Measurements from ENCODE around the gene MEIOSIN.
A peak's percentile ranks its signal among the peaks of the same experiment; 100 is the strongest.

Gene MEIOSIN

DNA sequence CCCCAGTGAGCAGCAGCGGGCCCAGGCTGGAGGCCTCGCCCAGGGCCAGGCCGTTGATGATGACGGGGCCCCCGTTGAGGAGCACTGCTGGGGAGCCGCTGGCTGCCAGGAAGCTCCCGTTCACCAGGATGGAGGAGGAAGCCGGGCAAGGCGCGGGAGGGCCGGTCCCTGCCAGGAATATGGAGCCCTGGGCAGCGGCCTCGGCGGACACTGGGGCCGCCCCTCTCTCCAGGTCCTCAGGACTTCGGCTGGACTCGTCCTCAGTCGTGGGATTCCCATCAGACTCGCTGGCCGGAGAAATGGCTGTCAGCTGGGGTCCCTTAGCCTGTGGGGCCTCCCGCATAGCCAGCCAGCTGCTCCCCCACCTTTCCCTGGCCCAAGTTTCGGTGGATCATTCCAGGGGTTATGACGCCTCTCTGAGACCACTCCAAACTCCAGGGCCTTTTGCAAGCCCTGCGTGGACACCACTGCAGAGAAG, 33.7 kb downstream of the MEIOSIN start:
- Histone ChIP-seq H3K4me1 (ENCODE audit: insufficient read depth, insufficient read length) (peaks cover 16% of the 10 kb centered on the region), H3K4me3 (ENCODE audit: insufficient read length, low read depth) (peak overlapping the region; percentile 80), H3K9ac (ENCODE audit: insufficient read length, low read depth) (peak overlapping the region; percentile 79), H3K36me3 (ENCODE audit: insufficient read depth, insufficient read length, low read length) (peaks cover 17% of the 10 kb centered on the region), H3K9me3 (ENCODE audit: insufficient read depth, low read length) (no peaks in the 10 kb centered on the region), H3K27me3 (ENCODE audit: insufficient read depth, insufficient read length) (no peaks in the 10 kb centered on the region)
- no peak for TF ChIP-seq SUZ12 (IDR thresholded peaks at IDR 0.05; ENCODE audit: extremely low read depth, insufficient read depth, insufficient read length)
- no peak for TF ChIP-seq YY1 (IDR thresholded peaks at IDR 0.05; ENCODE audit: insufficient read depth, insufficient read length)
- no peak for TF ChIP-seq ZNF274 (IDR thresholded peaks at IDR 0.05; ENCODE audit: low read depth, low read length)
- no peak for DNase-seq (ENCODE audit: low read depth, low spot score)

DNA sequence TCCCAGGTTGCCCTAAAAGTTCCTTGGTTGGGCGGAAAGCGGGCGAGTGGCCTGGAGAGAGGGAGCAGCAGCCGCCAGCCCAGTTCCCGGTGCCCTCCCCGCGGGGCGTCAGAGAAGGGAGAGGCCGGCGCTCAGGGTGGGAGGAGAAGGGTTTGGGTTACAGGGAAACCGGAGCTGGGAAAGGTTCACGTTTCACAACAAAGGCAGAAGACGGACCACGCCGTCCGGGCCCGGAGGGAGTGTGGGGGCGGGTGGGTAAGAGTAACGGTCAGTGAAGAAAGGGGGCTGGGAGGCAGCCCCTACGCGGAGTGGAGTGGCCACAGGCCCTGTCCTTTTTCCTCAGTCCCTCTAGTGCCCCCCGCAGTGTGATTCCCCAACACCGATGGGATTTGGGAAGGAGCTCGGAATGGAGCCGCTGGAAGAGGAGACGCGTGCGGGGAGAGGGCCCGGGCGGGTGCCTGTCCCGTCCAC, 34.2 kb downstream of the MEIOSIN start:
- peak overlapping the region; percentile 80 for H3K4me3 ChIP-seq (ENCODE audit: insufficient read length, low read depth)

DNA sequence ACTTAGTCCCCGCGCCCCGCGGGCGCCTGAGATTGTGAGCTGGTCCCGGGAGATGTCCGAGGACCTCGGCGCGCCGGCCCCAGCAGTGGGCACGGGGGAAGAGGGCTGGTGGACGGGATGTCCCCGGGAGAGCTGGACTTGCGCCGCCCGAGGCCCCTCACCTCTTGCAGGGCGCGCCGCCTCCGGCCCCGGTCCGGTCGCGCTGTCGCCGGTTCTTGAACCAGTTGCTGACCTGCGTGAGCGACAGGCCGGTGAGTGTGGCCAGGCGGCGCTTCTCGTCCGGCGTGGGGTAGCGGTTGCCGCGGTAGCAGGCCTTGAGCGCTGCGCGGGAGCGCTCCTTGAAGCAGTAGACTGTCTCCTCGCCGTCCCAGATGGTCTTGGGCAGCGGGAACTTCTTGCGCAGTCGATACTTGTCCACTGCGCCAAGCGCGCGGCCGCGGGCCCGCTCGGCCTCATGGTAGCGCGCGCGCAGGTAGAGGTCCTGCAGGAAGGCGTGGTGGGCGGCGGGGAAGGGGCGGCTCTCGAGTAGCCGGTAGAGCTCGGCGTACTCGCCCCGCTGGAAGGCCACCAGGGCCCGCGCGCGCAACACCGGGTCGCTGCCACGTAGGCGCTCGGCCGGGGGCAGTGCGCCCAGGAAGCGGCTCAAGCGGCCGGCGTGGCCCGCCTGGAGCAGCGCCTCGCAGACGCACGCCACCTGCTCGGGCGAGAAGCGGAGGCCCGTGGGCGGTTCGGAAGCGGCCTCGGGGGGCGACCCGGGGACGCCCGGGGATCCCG, 34.8 kb downstream of the MEIOSIN start:
- Histone ChIP-seq H3K36me3 (ENCODE audit: insufficient read depth, insufficient read length, low read length) (peaks cover 25% of the 10 kb centered on the region), H3K9me3 (ENCODE audit: insufficient read depth, low read length) (no peaks in the 10 kb centered on the region), H3K4me1 (ENCODE audit: insufficient read depth, insufficient read length) (peaks cover 22% of the 10 kb centered on the region), H3K27me3 (ENCODE audit: insufficient read depth, insufficient read length) (no peaks in the 10 kb centered on the region), H3K9ac (ENCODE audit: insufficient read length, low read depth) (peak overlapping the region; percentile 94), H3K4me3 (ENCODE audit: insufficient read length, low read depth) (peak overlapping the region; percentile 80)
- DNase-seq (ENCODE audit: low read depth, low spot score): no peak
- no peak for TF ChIP-seq YY1 (IDR thresholded peaks at IDR 0.05; ENCODE audit: insufficient read depth, insufficient read length)
- no peak for TF ChIP-seq SUZ12 (IDR thresholded peaks at IDR 0.05; ENCODE audit: extremely low read depth, insufficient read depth, insufficient read length)
- TF ChIP-seq ZNF274 (IDR thresholded peaks at IDR 0.05; ENCODE audit: low read depth, low read length): no peak

More for the DNA sequence above, 34.2 kb downstream of the MEIOSIN start:
- peaks cover 20% of the 10 kb centered on the region for H3K36me3 ChIP-seq (ENCODE audit: insufficient read depth, insufficient read length, low read length)
- TF ChIP-seq SUZ12 (IDR thresholded peaks at IDR 0.05; ENCODE audit: extremely low read depth, insufficient read depth, insufficient read length) (no peak), YY1 (IDR thresholded peaks at IDR 0.05; ENCODE audit: insufficient read depth, insufficient read length) (no peak), ZNF274 (IDR thresholded peaks at IDR 0.05; ENCODE audit: low read depth, low read length) (no peak)
- H3K27me3 ChIP-seq (ENCODE audit: insufficient read depth, insufficient read length): no peaks in the 10 kb centered on the region
- DNase-seq (ENCODE audit: low read depth, low spot score): no peak
- H3K4me1 ChIP-seq (ENCODE audit: insufficient read depth, insufficient read length): peaks cover 21% of the 10 kb centered on the region
- peak overlapping the region; percentile 94 for H3K9ac ChIP-seq (ENCODE audit: insufficient read length, low read depth)
- H3K9me3 ChIP-seq (ENCODE audit: insufficient read depth, low read length): no peaks in the 10 kb centered on the region

DNA sequence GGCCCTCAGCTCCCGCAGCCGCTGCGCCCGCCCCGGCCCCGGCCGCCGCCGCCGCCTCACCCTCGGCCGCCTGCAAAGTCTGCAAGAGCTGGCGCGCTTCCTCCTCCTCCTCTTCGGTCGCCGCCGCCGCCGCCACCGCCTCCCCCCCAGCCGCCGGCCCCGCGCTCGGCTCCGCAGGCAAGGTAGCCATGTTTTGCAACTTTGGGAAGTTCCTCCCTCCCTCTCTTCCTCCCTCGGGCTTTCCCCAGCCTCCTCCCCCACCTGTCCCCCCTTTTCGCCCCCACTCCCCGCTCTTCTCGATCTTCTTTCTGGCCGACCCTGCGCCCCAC, 35.4 kb downstream of the MEIOSIN start:
- H3K4me1 ChIP-seq (ENCODE audit: insufficient read depth, insufficient read length): peaks cover 20% of the 10 kb centered on the region
- DNase-seq (ENCODE audit: low read depth, low spot score): no peak

DNA sequence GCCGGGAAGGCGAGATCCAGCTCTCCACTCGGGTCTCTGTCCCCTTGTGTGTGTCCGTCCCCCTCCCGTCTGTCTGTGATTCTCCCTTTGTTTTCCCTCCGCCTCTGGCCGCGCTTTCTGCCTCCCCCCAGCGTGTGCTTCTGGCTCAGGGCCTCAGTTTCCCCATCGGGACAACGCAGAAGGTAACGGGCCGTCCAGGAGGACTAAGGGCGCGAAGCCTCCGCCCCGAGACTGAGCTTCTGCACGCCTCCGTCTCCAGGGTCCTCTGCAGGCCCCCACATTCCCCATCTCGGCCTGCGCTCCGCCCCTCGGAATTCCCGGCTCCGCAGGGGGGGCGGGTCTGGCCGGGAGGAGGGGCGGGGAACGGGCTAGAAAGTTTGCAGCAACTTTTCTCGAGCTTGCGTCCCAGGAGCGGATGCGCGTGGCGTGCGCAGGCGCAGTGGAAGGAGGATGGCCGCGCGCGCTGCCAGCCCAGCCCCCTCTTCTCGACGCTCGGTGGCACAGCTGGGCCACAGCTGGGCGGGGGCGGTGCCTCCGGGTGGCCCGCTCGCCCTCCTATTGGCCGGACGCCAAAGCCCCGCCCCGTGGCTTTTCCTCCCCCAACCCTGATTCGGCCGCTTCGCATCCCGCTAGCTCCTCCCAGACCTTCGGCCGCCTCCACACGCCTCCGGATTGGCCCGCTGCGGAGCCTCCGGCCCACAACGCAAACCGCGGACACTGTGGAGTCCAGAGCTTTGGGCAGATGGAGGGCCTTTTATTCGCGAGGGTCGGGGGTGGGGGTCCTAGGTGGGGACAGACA, 35.9 kb downstream of the MEIOSIN start, which contains the start of gene SIX5:
Gene SIX5 (minus strand): TSS at position 269 of the 799 bp plus-strand sequence. CDS start 408 bp downstream, outside the sequence.
- TF ChIP-seq YY1 (IDR thresholded peaks at IDR 0.05; ENCODE audit: insufficient read depth, insufficient read length) (no peak), ZNF274 (IDR thresholded peaks at IDR 0.05; ENCODE audit: low read depth, low read length) (no peak), SUZ12 (IDR thresholded peaks at IDR 0.05; ENCODE audit: extremely low read depth, insufficient read depth, insufficient read length) (no peak)
- Histone ChIP-seq H3K9me3 (ENCODE audit: insufficient read depth, low read length) (no peaks in the 10 kb centered on the region), H3K9ac (ENCODE audit: insufficient read length, low read depth) (peak within 1 kb of the TSS; percentile 94), H3K4me1 (ENCODE audit: insufficient read depth, insufficient read length) (peaks cover 17% of the 10 kb centered on the region), H3K27me3 (ENCODE audit: insufficient read depth, insufficient read length) (no peaks in the 10 kb centered on the region), H3K36me3 (ENCODE audit: insufficient read depth, insufficient read length, low read length) (peaks cover 31% of the 10 kb centered on the region), H3K4me3 (ENCODE audit: insufficient read length, low read depth) (peak within 1 kb of the TSS; percentile 80)
- peak; percentile 93 for DNase-seq (ENCODE audit: low read depth, low spot score)

More for the DNA sequence above, 35.4 kb downstream of the MEIOSIN start:
- H3K9me3 ChIP-seq (ENCODE audit: insufficient read depth, low read length): no peaks in the 10 kb centered on the region
- H3K36me3 ChIP-seq (ENCODE audit: insufficient read depth, insufficient read length, low read length): peaks cover 31% of the 10 kb centered on the region
- peak overlapping the region; percentile 94 for H3K9ac ChIP-seq (ENCODE audit: insufficient read length, low read depth)
- no peak for TF ChIP-seq ZNF274 (IDR thresholded peaks at IDR 0.05; ENCODE audit: low read depth, low read length)
- no peak for TF ChIP-seq YY1 (IDR thresholded peaks at IDR 0.05; ENCODE audit: insufficient read depth, insufficient read length)
- TF ChIP-seq SUZ12 (IDR thresholded peaks at IDR 0.05; ENCODE audit: extremely low read depth, insufficient read depth, insufficient read length): no peak
- H3K4me3 ChIP-seq (ENCODE audit: insufficient read length, low read depth): peak overlapping the region; percentile 80
- no peaks in the 10 kb centered on the region for H3K27me3 ChIP-seq (ENCODE audit: insufficient read depth, insufficient read length)

DNA sequence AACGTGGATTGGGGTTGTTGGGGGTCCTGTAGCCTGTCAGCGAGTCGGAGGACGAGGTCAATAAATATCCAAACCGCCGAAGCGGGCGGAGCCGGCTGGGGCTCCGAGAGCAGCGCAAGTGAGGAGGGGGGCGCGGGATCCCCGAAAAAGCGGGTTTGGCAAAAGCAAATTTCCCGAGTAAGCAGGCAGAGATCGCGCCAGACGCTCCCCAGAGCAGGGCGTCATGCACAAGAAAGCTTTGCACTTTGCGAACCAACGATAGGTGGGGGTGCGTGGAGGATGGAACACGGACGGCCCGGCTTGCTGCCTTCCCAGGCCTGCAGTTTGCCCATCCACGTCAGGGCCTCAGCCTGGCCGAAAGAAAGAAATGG, 36.6 kb downstream of the MEIOSIN start:
- no peak for DNase-seq (ENCODE audit: low read depth, low spot score)
- Histone ChIP-seq H3K4me1 (ENCODE audit: insufficient read depth, insufficient read length) (peaks cover 17% of the 10 kb centered on the region), H3K36me3 (ENCODE audit: insufficient read depth, insufficient read length, low read length) (peaks cover 35% of the 10 kb centered on the region), H3K27me3 (ENCODE audit: insufficient read depth, insufficient read length) (no peaks in the 10 kb centered on the region), H3K4me3 (ENCODE audit: insufficient read length, low read depth) (peak overlapping the region; percentile 66), H3K9me3 (ENCODE audit: insufficient read depth, low read length) (no peaks in the 10 kb centered on the region), H3K9ac (ENCODE audit: insufficient read length, low read depth) (peak overlapping the region; percentile 89)
- TF ChIP-seq SUZ12 (IDR thresholded peaks at IDR 0.05; ENCODE audit: extremely low read depth, insufficient read depth, insufficient read length): no peak
- no peak for TF ChIP-seq ZNF274 (IDR thresholded peaks at IDR 0.05; ENCODE audit: low read depth, low read length)
- no peak for TF ChIP-seq YY1 (IDR thresholded peaks at IDR 0.05; ENCODE audit: insufficient read depth, insufficient read length)
